ENCODE measurements around the gene PHLDB2. TPM values are rescaled to one million over a fixed set of nuclear protein-coding genes. Genes with fewer than 3 reads are reported as not detected.

The PHLDB2 gene
- total and polyA plus RNA-seq, 3 donors from 2014 or later = 11.7 to 16.5 (median 12.3) TPM

DNA sequence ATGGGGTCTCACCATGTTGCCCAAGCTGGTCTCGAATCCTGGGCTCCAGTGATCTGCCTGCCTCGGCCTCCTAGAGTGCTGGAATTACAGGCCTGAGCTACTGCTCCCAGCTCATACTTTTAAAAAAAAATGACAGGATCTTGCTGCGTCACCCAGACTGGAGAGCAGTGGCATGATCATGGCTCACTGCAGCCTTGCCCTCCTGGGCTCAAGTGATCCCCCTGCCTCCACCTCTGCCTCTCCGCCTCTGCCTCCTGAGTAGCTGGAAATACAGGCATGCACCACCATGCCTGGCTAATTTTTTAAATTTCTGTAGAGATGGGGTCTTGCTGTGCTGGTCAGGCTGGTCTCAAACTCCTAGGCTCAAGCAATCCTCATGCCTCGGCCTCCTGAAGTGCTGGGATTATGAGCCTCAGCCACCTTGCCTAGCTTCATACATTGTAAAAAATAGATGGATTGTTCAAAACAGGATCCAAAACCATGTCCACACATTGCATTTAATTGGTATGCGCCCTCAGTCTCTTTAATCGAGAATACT lies 8.9 kb downstream of the PHLDB2 start:
- Histone ChIP-seq H3K9me3 (no peaks in the 10 kb centered on the region), H3K36me3 (ENCODE audit: low read depth, missing control alignments) (no peaks in the 10 kb centered on the region), H3K4me3 (no peak overlapping the region), H3K4me1 (peaks cover 8% of the 10 kb centered on the region), H3K27ac (no peak overlapping the region), H3K27me3 (no peaks in the 10 kb centered on the region)
- intact Hi-C loops (cut with DNase I; ENCODE audit: low total_unique reads) = loop anchor here (10.0 kb wide), 1 partner anchor 143 kb away; no protein-coding TSS in a partner anchor
- 86 to 91% methylated on average over 7 of the region's 7 CpGs for WGBS, 2 donors
- no peak for DNase-seq
- no peak for TF ChIP-seq POLR2A (IDR thresholded peaks at IDR 0.05)
- TF ChIP-seq, protein P1, sequence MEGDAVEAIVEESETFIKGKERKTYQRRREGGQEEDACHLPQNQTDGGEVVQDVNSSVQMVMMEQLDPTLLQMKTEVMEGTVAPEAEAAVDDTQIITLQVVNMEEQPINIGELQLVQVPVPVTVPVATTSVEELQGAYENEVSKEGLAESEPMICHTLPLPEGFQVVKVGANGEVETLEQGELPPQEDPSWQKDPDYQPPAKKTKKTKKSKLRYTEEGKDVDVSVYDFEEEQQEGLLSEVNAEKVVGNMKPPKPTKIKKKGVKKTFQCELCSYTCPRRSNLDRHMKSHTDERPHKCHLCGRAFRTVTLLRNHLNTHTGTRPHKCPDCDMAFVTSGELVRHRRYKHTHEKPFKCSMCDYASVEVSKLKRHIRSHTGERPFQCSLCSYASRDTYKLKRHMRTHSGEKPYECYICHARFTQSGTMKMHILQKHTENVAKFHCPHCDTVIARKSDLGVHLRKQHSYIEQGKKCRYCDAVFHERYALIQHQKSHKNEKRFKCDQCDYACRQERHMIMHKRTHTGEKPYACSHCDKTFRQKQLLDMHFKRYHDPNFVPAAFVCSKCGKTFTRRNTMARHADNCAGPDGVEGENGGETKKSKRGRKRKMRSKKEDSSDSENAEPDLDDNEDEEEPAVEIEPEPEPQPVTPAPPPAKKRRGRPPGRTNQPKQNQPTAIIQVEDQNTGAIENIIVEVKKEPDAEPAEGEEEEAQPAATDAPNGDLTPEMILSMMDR (IDR thresholded peaks at IDR 0.05) = no peak

DNA sequence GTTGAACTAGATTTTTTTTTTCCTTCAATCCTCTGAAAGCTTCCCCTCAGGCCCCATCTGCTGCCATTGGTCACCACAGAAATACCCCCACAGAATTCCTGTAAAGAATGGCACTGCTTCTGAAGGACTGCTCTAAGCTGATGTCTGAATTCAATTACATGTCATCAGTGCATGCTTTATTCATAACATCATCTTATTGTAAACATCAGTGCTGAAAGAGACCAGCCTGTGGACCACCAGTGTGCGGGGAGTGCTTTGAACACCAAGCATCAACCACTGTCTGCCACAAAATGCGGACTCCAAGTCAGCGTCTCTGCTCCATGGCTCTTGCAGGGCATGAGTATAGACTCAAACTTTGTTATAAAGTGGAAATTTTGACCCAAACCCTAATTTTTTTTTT lies 11.6 kb downstream of the PHLDB2 start:
- TF ChIP-seq, protein P1 (IDR thresholded peaks at IDR 0.05) = no peak
- TF ChIP-seq POLR2A (IDR thresholded peaks at IDR 0.05) = no peak
- intact Hi-C loops (cut with DNase I; ENCODE audit: low total_unique reads) = no loop called here
- H3K27me3 ChIP-seq = no peaks in the 10 kb centered on the region
- H3K27ac ChIP-seq = no peak overlapping the region
- no peak overlapping the region for H3K4me3 ChIP-seq
- no peak for DNase-seq
- no peaks in the 10 kb centered on the region for H3K36me3 ChIP-seq (ENCODE audit: low read depth, missing control alignments)
- H3K4me1 ChIP-seq = no peaks in the 10 kb centered on the region
- WGBS, 2 donors = 98% methylated on average over 3 of the region's 3 CpGs
- no peaks in the 10 kb centered on the region for H3K9me3 ChIP-seq

DNA sequence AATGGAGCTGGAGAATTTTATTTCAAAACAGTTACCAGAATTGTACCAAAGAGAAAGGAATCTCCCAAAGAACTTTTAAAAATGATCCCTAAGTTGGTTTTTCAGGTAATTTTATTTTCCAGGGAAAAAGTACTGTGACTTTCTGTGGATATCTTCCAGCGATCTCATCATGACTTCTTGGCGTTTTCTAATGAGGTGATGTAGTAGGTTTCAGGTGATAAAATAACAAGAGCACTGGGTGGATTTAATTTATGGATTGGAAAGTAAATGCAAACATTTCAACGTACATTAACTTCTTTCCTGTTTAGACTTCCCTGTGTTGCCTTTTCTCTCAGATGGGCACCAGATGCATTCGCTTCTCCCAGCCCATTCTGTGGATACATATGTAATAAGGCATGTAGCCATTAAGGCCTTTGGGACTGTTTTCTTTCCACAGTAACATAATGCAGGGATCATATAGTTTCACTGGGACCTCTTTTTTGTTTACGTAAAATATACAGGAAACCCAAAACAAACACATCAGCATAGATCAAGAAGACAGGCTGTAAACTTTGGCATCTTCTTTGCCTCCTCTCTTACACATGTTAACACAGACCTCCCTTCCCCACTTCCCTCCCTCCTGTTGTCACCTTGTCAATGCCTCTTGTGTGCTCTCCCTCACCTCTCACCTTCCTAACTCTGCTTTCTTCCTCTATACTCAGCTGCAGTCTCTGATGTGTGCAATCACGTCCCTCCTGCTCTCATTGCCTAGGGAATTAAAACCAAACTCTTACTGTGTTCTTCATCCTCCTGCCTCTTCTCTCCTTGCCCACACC lies 13.0 kb downstream of the PHLDB2 start:
- H3K27ac ChIP-seq = no peak overlapping the region
- TF ChIP-seq, protein P1 (IDR thresholded peaks at IDR 0.05) = no peak
- TF ChIP-seq POLR2A (IDR thresholded peaks at IDR 0.05) = no peak
- no peaks in the 10 kb centered on the region for H3K9me3 ChIP-seq
- H3K4me1 ChIP-seq = no peaks in the 10 kb centered on the region
- no peaks in the 10 kb centered on the region for H3K27me3 ChIP-seq
- 87 to 89% methylated on average over 6 of the region's 6 CpGs for WGBS, 2 donors
- H3K4me3 ChIP-seq = no peak overlapping the region
- DNase-seq = no peak
- intact Hi-C loops (cut with DNase I; ENCODE audit: low total_unique reads) = no loop called here
- no peaks in the 10 kb centered on the region for H3K36me3 ChIP-seq (ENCODE audit: low read depth, missing control alignments)

DNA sequence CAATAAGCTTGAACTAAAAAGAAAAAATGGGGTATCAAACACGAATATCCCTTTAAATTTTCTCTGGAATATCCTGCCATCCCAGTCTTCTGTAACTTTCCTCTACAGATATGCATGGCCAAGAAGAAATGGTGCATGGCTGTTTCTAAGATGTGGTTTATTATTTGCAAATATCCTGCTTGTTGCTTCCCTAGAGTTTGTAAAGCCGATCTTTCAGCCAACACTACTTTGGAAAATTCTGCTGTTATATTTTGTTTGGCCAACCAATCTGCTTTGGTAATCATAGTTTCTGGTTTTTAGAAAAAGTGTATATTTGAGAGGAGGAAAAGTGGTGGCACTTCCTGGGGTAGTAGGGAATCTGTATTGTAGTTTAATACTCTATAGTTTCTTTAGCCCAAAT lies 13.9 kb downstream of the PHLDB2 start:
- 55 to 64% methylated on average over 2 of the region's 2 CpGs for WGBS, 2 donors
- no peak overlapping the region for H3K27ac ChIP-seq
- H3K4me1 ChIP-seq = no peaks in the 10 kb centered on the region
- TF ChIP-seq POLR2A (IDR thresholded peaks at IDR 0.05) = no peak
- TF ChIP-seq, protein P1 (IDR thresholded peaks at IDR 0.05) = no peak
- no peaks in the 10 kb centered on the region for H3K36me3 ChIP-seq (ENCODE audit: low read depth, missing control alignments)
- H3K9me3 ChIP-seq = no peaks in the 10 kb centered on the region
- no peak for DNase-seq
- no peaks in the 10 kb centered on the region for H3K27me3 ChIP-seq
- H3K4me3 ChIP-seq = no peak overlapping the region
- intact Hi-C loops (cut with DNase I; ENCODE audit: low total_unique reads) = no loop called here
